Neural cell (in vitro differentiated cells): ENCODE measurements around the gene GNG4.

ENCODE experiments used
- EP300 ChIP-seq: fragments of 450-650 bp; conservative IDR thresholded peaks from 2 replicates; pipeline ENCODE4 v1.6.1; 2014; ENCODE audit warnings: antibody characterized with exemption, mild to moderate bottlenecking, moderate library complexity; ENCODE audit not compliant: poor library complexity, severe bottlenecking
- EZH2 ChIP-seq: fragments of 200-600, 300-800 bp; shearing (Covaris generic), sonication (generic); IDR thresholded peaks from 2 replicates; pipeline ENCODE4 v1.6.1; 2014; ENCODE audit warnings: antibody characterized with exemption, low read length, borderline replicate concordance, mild to moderate bottlenecking; ENCODE audit not compliant: insufficient read depth, poor library complexity, severe bottlenecking
- MXI1 ChIP-seq: fragments of 450-650 bp; conservative IDR thresholded peaks from 2 replicates; pipeline ENCODE4 v1.6.1; 2014; ENCODE audit warnings: antibody characterized with exemption, mild to moderate bottlenecking; ENCODE audit not compliant: poor library complexity, severe bottlenecking
- POLR2AphosphoS5 ChIP-seq: IDR thresholded peaks from 2 replicates; pipeline ENCODE4 v1.6.1; 2012
- RAD21 ChIP-seq: fragments of 450-650 bp; conservative IDR thresholded peaks from 2 replicates; pipeline ENCODE4 v1.6.1; 2014; ENCODE audit warnings: antibody characterized with exemption, mild to moderate bottlenecking, moderate library complexity
- SMC3 ChIP-seq: fragments of 450-650 bp; conservative IDR thresholded peaks from 2 replicates; pipeline ENCODE4 v1.6.1; 2014; ENCODE audit warnings: antibody characterized with exemption, mild to moderate bottlenecking, moderate library complexity; ENCODE audit not compliant: poor library complexity
- TAF1 ChIP-seq: IDR thresholded peaks from 2 replicates; pipeline ENCODE4 v1.6.1; 2012; ENCODE audit warnings: low read depth
- TF ChIP-seq, protein P1 (sequence below): fragments of 450-650 bp; IDR thresholded peaks from 2 replicates; pipeline ENCODE4 v1.5.1; 2014; ENCODE audit warnings: antibody characterized with exemption, mild to moderate bottlenecking, moderate library complexity; ENCODE audit not compliant: poor library complexity, severe bottlenecking
- TF ChIP-seq, protein P2 (sequence below): IDR thresholded peaks from 2 replicates; pipeline ENCODE4 v1.6.1; 2012; ENCODE audit warnings: borderline replicate concordance

DNA sequence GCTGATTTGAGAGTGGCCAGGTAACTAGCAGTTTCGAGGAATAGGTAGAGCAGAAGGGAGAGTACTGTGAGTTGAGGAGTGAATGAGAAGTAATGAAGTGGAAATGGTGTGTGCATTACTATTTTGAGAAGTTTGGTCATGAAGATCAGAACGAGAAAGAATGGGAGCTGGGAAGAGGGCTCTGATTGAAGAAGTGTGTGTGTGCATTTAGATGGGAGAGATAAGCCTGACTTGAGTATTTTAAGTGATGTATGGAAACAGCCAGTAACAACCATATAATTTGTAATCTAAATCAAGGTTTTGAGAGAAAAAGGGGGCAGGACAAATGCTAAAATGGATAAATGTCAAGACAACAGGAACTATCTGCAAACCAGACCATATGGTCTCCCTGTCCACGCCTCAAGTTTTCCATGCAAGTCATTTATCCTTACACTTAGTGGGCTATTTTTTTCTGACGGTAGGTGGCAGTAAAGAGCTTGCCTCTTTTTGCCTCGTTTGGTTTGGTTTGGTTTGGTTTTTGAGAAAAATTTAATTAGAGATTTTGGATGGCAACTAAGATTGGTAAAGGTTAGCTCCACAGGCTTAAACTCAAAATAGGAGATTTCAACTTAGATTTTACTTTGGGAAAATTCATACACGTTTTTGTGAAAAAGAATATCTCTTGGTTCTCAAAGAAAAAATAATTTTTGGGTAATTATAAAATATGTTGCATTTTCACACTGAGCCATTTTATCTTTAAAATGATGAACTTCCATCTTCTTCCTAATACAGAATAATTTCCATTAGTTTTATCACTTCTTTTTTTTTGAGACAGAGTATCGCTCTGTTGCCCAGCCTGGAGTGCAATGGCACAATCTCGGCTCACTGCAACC lies 135.9 kb downstream of the GNG4 start:
- TF ChIP-seq RAD21 = peak; percentile 75
- no peak for TF ChIP-seq MXI1
- TF ChIP-seq, protein P1, sequence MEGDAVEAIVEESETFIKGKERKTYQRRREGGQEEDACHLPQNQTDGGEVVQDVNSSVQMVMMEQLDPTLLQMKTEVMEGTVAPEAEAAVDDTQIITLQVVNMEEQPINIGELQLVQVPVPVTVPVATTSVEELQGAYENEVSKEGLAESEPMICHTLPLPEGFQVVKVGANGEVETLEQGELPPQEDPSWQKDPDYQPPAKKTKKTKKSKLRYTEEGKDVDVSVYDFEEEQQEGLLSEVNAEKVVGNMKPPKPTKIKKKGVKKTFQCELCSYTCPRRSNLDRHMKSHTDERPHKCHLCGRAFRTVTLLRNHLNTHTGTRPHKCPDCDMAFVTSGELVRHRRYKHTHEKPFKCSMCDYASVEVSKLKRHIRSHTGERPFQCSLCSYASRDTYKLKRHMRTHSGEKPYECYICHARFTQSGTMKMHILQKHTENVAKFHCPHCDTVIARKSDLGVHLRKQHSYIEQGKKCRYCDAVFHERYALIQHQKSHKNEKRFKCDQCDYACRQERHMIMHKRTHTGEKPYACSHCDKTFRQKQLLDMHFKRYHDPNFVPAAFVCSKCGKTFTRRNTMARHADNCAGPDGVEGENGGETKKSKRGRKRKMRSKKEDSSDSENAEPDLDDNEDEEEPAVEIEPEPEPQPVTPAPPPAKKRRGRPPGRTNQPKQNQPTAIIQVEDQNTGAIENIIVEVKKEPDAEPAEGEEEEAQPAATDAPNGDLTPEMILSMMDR = peak; percentile 80
- no peak for TF ChIP-seq EZH2
- TF ChIP-seq, protein P2, sequence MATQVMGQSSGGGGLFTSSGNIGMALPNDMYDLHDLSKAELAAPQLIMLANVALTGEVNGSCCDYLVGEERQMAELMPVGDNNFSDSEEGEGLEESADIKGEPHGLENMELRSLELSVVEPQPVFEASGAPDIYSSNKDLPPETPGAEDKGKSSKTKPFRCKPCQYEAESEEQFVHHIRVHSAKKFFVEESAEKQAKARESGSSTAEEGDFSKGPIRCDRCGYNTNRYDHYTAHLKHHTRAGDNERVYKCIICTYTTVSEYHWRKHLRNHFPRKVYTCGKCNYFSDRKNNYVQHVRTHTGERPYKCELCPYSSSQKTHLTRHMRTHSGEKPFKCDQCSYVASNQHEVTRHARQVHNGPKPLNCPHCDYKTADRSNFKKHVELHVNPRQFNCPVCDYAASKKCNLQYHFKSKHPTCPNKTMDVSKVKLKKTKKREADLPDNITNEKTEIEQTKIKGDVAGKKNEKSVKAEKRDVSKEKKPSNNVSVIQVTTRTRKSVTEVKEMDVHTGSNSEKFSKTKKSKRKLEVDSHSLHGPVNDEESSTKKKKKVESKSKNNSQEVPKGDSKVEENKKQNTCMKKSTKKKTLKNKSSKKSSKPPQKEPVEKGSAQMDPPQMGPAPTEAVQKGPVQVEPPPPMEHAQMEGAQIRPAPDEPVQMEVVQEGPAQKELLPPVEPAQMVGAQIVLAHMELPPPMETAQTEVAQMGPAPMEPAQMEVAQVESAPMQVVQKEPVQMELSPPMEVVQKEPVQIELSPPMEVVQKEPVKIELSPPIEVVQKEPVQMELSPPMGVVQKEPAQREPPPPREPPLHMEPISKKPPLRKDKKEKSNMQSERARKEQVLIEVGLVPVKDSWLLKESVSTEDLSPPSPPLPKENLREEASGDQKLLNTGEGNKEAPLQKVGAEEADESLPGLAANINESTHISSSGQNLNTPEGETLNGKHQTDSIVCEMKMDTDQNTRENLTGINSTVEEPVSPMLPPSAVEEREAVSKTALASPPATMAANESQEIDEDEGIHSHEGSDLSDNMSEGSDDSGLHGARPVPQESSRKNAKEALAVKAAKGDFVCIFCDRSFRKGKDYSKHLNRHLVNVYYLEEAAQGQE = no peak
- no peak for TF ChIP-seq EP300
- no peak for TF ChIP-seq POLR2AphosphoS5
- no peak for TF ChIP-seq TAF1
- TF ChIP-seq SMC3 = peak; percentile 77
